RWPE2 (cell line): ENCODE results near the gene MAJIN.

Experiments
- ATAC-seq: fragments of 200-7000 bp; cut with Tn5 transposase; 3 replicates; pipeline ENCODE4 v1.9.1; 2021; ENCODE audit warnings: low read depth
- DNase-seq: peaks from one replicate; pipeline ENCODE4 v3.0.0-alpha.2; 2020; ENCODE audit warnings: low spot score
- H3K27ac ChIP-seq: fragments of 450-650 bp; 2 replicates; pipeline ENCODE4 v1.5.1; 2017; ENCODE audit warnings: mild to moderate bottlenecking; ENCODE audit not compliant: poor library complexity, severe bottlenecking
- H3K27me3 ChIP-seq: fragments of 250-450 bp; sonication (Bioruptor Pico); 2 replicates; pipeline ENCODE4 v1.5.1; 2021; ENCODE audit warnings: mild to moderate bottlenecking, moderate library complexity; ENCODE audit not compliant: insufficient read depth, poor library complexity, severe bottlenecking
- H3K36me3 ChIP-seq: fragments of 250-450 bp; sonication (Bioruptor Pico); 2 replicates; pipeline ENCODE4 v1.5.1; 2020; ENCODE audit warnings: low read depth, mild to moderate bottlenecking, moderate library complexity
- H3K4me1 ChIP-seq: fragments of 250-450 bp; sonication (Bioruptor Pico); 2 replicates; pipeline ENCODE4 v1.5.1; 2021; ENCODE audit warnings: mild to moderate bottlenecking, moderate library complexity; ENCODE audit not compliant: insufficient read depth, poor library complexity, severe bottlenecking
- H3K4me3 ChIP-seq: fragments of 250-450 bp; sonication (Bioruptor Pico); 2 replicates; pipeline ENCODE4 v1.5.1; 2021; ENCODE audit warnings: mild to moderate bottlenecking, moderate library complexity; ENCODE audit not compliant: severe bottlenecking
- H3K9me3 ChIP-seq: fragments of 250-450 bp; sonication (Bioruptor Pico); 2 replicates; pipeline ENCODE4 v1.5.1; 2021; ENCODE audit warnings: mild to moderate bottlenecking, moderate library complexity; ENCODE audit not compliant: severe bottlenecking
- TF ChIP-seq, protein P1 (sequence below): fragments of 450-650 bp; IDR thresholded peaks from one replicate; pipeline ENCODE4 v1.5.1; 2017; ENCODE audit warnings: mild to moderate bottlenecking, moderate library complexity; ENCODE audit not compliant: poor library complexity, severe bottlenecking

MAJIN gene

DNA sequence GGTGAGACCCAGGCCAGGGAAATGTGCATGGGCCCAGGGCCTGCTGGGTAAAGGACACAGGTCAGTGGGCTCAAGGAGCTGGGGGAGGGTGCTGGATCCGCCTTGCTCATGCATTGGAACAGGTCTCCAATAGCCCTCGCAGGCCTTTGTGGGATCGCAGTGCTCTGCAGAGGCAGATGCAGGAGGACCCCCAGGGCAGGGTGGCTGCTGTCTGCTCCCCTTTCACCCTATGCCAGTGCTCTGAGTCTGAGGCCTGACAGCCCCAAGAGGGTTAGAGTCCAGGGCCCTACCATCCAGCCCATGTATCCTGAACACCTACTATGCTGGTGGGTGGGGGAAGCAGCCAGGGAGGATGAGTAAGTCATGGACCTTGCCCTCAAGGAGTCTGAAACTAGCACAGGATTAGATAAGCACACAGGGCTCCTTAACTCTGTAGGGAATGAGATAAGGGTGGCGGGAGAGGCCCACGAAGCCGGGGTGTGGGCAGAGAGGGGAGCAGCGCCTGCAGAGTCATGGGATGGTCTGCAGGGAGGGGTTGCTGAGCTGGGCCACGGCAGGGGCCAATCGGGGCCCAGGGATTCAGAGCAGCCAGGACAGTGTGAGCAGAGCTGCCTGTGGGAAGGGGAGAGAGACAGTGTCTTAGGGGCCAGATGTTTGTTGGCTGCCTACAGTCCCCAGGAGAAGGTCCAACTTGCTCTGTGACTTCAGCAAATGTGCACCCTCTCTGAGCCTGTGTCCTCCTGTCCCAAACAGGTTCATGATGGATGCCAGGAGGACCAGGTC, 83.0 kb downstream of the MAJIN start:
- TF ChIP-seq, protein P1, sequence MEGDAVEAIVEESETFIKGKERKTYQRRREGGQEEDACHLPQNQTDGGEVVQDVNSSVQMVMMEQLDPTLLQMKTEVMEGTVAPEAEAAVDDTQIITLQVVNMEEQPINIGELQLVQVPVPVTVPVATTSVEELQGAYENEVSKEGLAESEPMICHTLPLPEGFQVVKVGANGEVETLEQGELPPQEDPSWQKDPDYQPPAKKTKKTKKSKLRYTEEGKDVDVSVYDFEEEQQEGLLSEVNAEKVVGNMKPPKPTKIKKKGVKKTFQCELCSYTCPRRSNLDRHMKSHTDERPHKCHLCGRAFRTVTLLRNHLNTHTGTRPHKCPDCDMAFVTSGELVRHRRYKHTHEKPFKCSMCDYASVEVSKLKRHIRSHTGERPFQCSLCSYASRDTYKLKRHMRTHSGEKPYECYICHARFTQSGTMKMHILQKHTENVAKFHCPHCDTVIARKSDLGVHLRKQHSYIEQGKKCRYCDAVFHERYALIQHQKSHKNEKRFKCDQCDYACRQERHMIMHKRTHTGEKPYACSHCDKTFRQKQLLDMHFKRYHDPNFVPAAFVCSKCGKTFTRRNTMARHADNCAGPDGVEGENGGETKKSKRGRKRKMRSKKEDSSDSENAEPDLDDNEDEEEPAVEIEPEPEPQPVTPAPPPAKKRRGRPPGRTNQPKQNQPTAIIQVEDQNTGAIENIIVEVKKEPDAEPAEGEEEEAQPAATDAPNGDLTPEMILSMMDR = no peak
- no peak overlapping the region for H3K4me3 ChIP-seq
- H3K4me1 ChIP-seq = peaks cover 11% of the 10 kb centered on the region
- DNase-seq (no peak), ATAC-seq (no peak)
- no peaks in the 10 kb centered on the region for H3K36me3 ChIP-seq
- no peaks in the 10 kb centered on the region for H3K27me3 ChIP-seq
- H3K27ac ChIP-seq = no peak overlapping the region
- no peaks in the 10 kb centered on the region for H3K9me3 ChIP-seq

DNA sequence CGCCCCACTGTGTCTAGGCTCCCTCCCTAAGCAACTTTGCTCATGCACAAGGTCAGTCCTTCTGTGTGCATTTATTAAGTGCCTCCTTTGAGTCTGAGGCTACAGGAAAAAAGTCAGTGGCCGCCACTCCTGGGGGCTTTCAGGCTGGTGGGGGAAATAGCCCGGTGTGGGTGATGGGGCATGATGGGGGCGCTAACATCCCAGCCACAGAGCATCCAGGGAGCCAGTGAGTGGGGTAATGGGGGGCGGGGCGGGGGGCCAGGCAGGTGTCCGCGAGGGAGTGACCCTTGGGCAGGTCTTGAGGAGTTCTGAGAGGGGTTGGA, 83.5 kb downstream of the MAJIN start:
- H3K27ac ChIP-seq = no peak overlapping the region
- DNase-seq (no peak), ATAC-seq (no peak)
- H3K27me3 ChIP-seq = no peaks in the 10 kb centered on the region
- H3K36me3 ChIP-seq = no peaks in the 10 kb centered on the region
- TF ChIP-seq, protein P1 = no peak
- no peak overlapping the region for H3K4me3 ChIP-seq
- no peaks in the 10 kb centered on the region for H3K9me3 ChIP-seq
- H3K4me1 ChIP-seq = peaks cover 11% of the 10 kb centered on the region
